Measurements from ENCODE around the gene SORCS1.

Gene SORCS1

GRCh38 chr10:106525835-106526234, 638.7 kb downstream of the SORCS1 start:
- no peak for DNase-seq

All from suppressor macrophage (primary cell).